Measurements from ENCODE around the gene GRIN1. TPM values are rescaled to one million over a fixed set of nuclear protein-coding genes. Genes with fewer than 3 reads are reported as not detected.

The GRIN1 gene
- total and polyA plus RNA-seq, 2 of the 8 experiments (the other 6 are each of a cell fraction or from before 2014, with no cell fraction given), result 0.48 to 2.1 TPM

- TF ChIP-seq TAF1 (IDR thresholded peaks at IDR 0.05; ENCODE audit: low read depth, low read length) (no peak), JUN (IDR thresholded peaks at IDR 0.05; ENCODE audit: low read depth, low read length) (no peak), ZNF274 (IDR thresholded peaks at IDR 0.05; ENCODE audit: borderline replicate concordance, extremely low read depth, low read length) (no peak), TEAD4 (IDR thresholded peaks at IDR 0.05; ENCODE audit: low read depth, low read length) (no peak)
Measured at GRCh38 chr9:137193771-137194170, 54.8 kb downstream of the GRIN1 start (continued).

Data from H1 (cell line).